Right lobe of liver (tissue), 6 donors: ENCODE results near the gene ZC3H12D. TPM values are rescaled to one million over a fixed set of nuclear protein-coding genes. Genes with fewer than 3 reads are reported as not detected.

ENCODE experiments used
- ATAC-seq, 4 donors: fragments of 200-7000 bp; cut with Tn5 transposase; one replicate each; pipeline ENCODE4 v1.9.1; 2020; ENCODE audit warnings: mild to moderate bottlenecking in 4 of 4, moderate library complexity in 4 of 4
- DNase-seq, 3 donors: peaks; one replicate each; pipeline ENCODE4 v3.0.0-alpha.2; 2020
- H3K27ac ChIP-seq, 3 donors: fragments of 200-600 bp; one replicate each; pipeline ENCODE4 v1.8.0; 2022
- H3K27me3 ChIP-seq, 2 donors: fragments of 200-600 bp; one replicate each; pipeline ENCODE4 v1.8.0; 2022
- H3K36me3 ChIP-seq, 4 donors: fragments of 200-600 bp; sonication (generic) in 1 of 4; one replicate each; pipeline versions ENCODE4 v1.5.1 to v1.8.0; 2017 to 2022; ENCODE audit warnings: control low read depth in 1 of 4
- H3K4me1 ChIP-seq, 4 donors: fragments of 200-600 bp; sonication (generic) in 1 of 4; one replicate each; pipeline versions ENCODE4 v1.5.1 to v1.8.0; 2017 to 2022; ENCODE audit warnings: control low read depth in 1 of 4
- H3K4me3 ChIP-seq, 3 donors: fragments of 200-600 bp; one replicate each; pipeline ENCODE4 v1.8.0; 2022
- H3K9me3 ChIP-seq, 4 donors: fragments of 200-600 bp; sonication (generic) in 1 of 4; one replicate each; pipeline versions ENCODE4 v1.5.1 to v1.8.0; 2017 to 2022; ENCODE audit warnings: control low read depth in 1 of 4
- CTCF ChIP-seq, 4 donors: fragments of 200-600 bp in 3 of 4; fragments of 450-650 bp in 1 of 4; IDR thresholded peaks; one replicate each; pipeline versions ENCODE4 v1.5.1 to v1.8.0; 2016 to 2022; ENCODE audit warnings: antibody characterized with exemption in 4 of 4, mild to moderate bottlenecking in 2 of 4
- POLR2A ChIP-seq: fragments of 450-650 bp; IDR thresholded peaks from one replicate; pipeline ENCODE4 v1.6.1; 2017; ENCODE audit warnings: antibody characterized with exemption, mild to moderate bottlenecking
- WGBS: methylation state at CpG from one replicate; pipeline ENCODE4 v1.1.6; 2018; ENCODE audit warnings: low coverage, low lambda C conversion rate; ENCODE audit not compliant: insufficient coverage; ENCODE audit errors: missing lambda C conversion rate; 5-methylcytosine and 5-hydroxymethylcytosine counted together
- intact Hi-C, 2 donors: fragments of 100-400 bp; cut with DNase I; formaldehyde crosslinking; loops; one replicate each; pipeline versions ENCODE4 v1.11.2 to v1.14.1; 2022
- small RNA-seq, 2 experiments: library from RNA; depleted of rRNA; stranded (forward); fragments of <200 nt; gene quantifications; one replicate each; pipeline ENCODE3, GENCODE V24; 2016
- total RNA-seq, 6 experiments: library from RNA; depleted of rRNA in 2 of 6; stranded (reverse); fragments of >200 nt in 2 of 6; fragmentation: NEBNext Ultra II Directional in 3 of 6; extraction: Animal tissue kit (Norgen Biotek cat#: 25700) in 3 of 6; gene quantifications; one replicate each; pipeline versions ENCODE4 v1.1.0 to v1.2.4, GENCODE V29; 2016 to 2023
- donor health status: DM: no; HTN: yes; CAD: no.
- donor health status: DM: no; HTN: no; CAD: no.
- donor health status: DM: no; HTN: no; CAD: no.
- donor health status: DM: no; HTN: yes; CAD: no.
- donor health status: DM: no; HTN: yes; CAD: no.

ZC3H12D gene
- total RNA-seq, 6 experiments from 2014 or later = 0.49 to 1.4 (median 0.90) TPM

GRCh38 chr6:149405823-149406765 lies 78.7 kb downstream of the ZC3H12D start:
- 62% methylated on average over 5 of the region's 5 CpGs for WGBS
- peaks cover 0 to 8% (median 2%) of the 10 kb centered on the region in 4 donors for H3K36me3 ChIP-seq
- peak in 3 of 4 donors; percentile 42 to 53 (median 44) for ATAC-seq

GRCh38 chr6:149403534-149403933 lies 81.3 kb downstream of the ZC3H12D start:
- DNase-seq (no peak), ATAC-seq (no peak)
- intact Hi-C loops = no loop called here
- Histone ChIP-seq H3K4me1 (no peaks in the 10 kb centered on the region), H3K9me3 (no peaks in the 10 kb centered on the region), H3K36me3 (peaks cover 0 to 16% (median 5%) of the 10 kb centered on the region in 4 donors), H3K4me3 (no peak overlapping the region), H3K27ac (no peak overlapping the region), H3K27me3 (no peaks in the 10 kb centered on the region)
- TF ChIP-seq CTCF (IDR thresholded peaks at IDR 0.05) (no peak), POLR2A (no peak)
- WGBS = 77% methylated on average over 2 of the region's 3 CpGs

More at GRCh38 chr6:149405823-149406765, 78.7 kb downstream of the ZC3H12D start:
- Histone ChIP-seq H3K27me3 (no peaks in the 10 kb centered on the region), H3K4me3 (no peak overlapping the region), H3K4me1 (no peaks in the 10 kb centered on the region), H3K9me3 (no peaks in the 10 kb centered on the region), H3K27ac (no peak overlapping the region)
- DNase-seq = no peak
- intact Hi-C loops = no loop called here
- TF ChIP-seq CTCF (IDR thresholded peaks at IDR 0.05) (no peak), POLR2A (no peak)

- H3K27me3 ChIP-seq = no peaks in the 10 kb centered on the region
- no peaks in the 10 kb centered on the region for H3K9me3 ChIP-seq
- no peak within 1 kb of the TSS for H3K27ac ChIP-seq
- no peak within 1 kb of the TSS for H3K4me3 ChIP-seq
- intact Hi-C loops = no loop called here
- TF ChIP-seq POLR2A = no peak
- TF ChIP-seq CTCF (IDR thresholded peaks at IDR 0.05) = no peak
- DNase-seq = no peak
- no peak for ATAC-seq
- H3K4me1 ChIP-seq = peaks cover 0 to 12% (median 5%) of the 10 kb centered on the region in 4 donors
- peaks cover 0 to 16% (median 7%) of the 10 kb centered on the region in 4 donors for H3K36me3 ChIP-seq
- 95% methylated on average over 4 of the region's 11 CpGs for WGBS
These were observed 84.8 kb downstream of the ZC3H12D start, which contains the start of gene SUMO4 for GRCh38 chr6:149400050-149400449. Gene SUMO4 (plus strand): TSS chr6:149400262. CDS start chr6:149400392, 130 bp downstream.

GRCh38 chr6:149397384-149397783 lies 87.4 kb downstream of the ZC3H12D start:
- TF ChIP-seq CTCF (IDR thresholded peaks at IDR 0.05) (no peak), POLR2A (no peak)
- Histone ChIP-seq H3K27ac (peak overlapping the region in 2 of 3 donors; percentile 2 to 23), H3K27me3 (no peaks in the 10 kb centered on the region), H3K4me3 (no peak overlapping the region), H3K36me3 (peaks cover 0 to 16% (median 7%) of the 10 kb centered on the region in 4 donors), H3K4me1 (peaks cover 0 to 24% (median 10%) of the 10 kb centered on the region in 4 donors), H3K9me3 (no peaks in the 10 kb centered on the region)
- intact Hi-C loops = no loop called here
- 42% methylated on average over 6 of the region's 6 CpGs for WGBS
- peak; percentile 70 to 75 (median 74) for ATAC-seq
- no peak for DNase-seq

Small RNA genes within 50 kb of the gene (small RNA-seq; reads per million reads assigned to genes)
- 0 reads per million in 2 experiments for gene RNU7-3P

Other genes with a start within 250 kb of the ZC3H12D start
- 10 to 100 TPM; 25.5 to 33.1 (median 30.2) TPM for gene TAB2, start 167.3 kb downstream of the ZC3H12D start, total RNA-seq
- gene SUMO4, start 84.8 kb downstream of the ZC3H12D start, total RNA-seq = 1 to 10 TPM in 3 of 6 experiments, under 1 TPM in 3; 0.49 to 1.2 (median 1.0) TPM
- gene PPIL4, start 61.0 kb upstream of the ZC3H12D start, total RNA-seq = 1 to 10 TPM; 7.5 to 9.6 (median 8.7) TPM
- 10 to 100 TPM; 20.1 to 26.0 (median 21.8) TPM for gene GINM1, start 81.4 kb upstream of the ZC3H12D start, total RNA-seq
- gene KATNA1, start 163.7 kb upstream of the ZC3H12D start, total RNA-seq = 1 to 10 TPM; 3.5 to 6.9 (median 5.7) TPM
- 10 to 100 TPM in 5 of 6 experiments, 1 to 10 TPM in 1; 9.5 to 16.6 (median 10.9) TPM for gene LATS1, start 233.1 kb upstream of the ZC3H12D start, total RNA-seq